Adrenal gland (tissue), 12 donors: Measurements from ENCODE around the gene RAB40A. TPM values are rescaled to one million over a fixed set of nuclear protein-coding genes. Genes with fewer than 3 reads are reported as not detected.
"Not testable (repeated sequence)": the region's sequence is repeated elsewhere in the genome, so short reads cannot be mapped to it uniquely, and the experiment has no call there.

Source experiments
- DNase-seq, 7 donors: peaks; one replicate each; pipeline ENCODE4 v3.0.0-alpha.2; 2019 to 2020
- H3K27ac ChIP-seq, 5 donors: fragments of 200-600 bp; sonication (generic) in 4 of 5; 1 replicate in 3 of 5; 2 replicates in 2 of 5; pipeline versions ENCODE4 v1.5.1 to v1.8.0; 2016 to 2020; ENCODE audit warnings: mild to moderate bottlenecking in 1 of 5
- H3K27me3 ChIP-seq: fragments of 200-600 bp; 2 replicates; pipeline ENCODE4 v1.8.0; 2021
- H3K36me3 ChIP-seq, 2 donors: fragments of 200-600 bp; replicated peaks in 1 of 2; 1 replicate in 1 of 2; 2 replicates in 1 of 2; pipeline versions ENCODE4 v1.5.1 to v1.8.0; 2018 to 2022
- H3K4me1 ChIP-seq, 2 donors: fragments of 200-600 bp; replicated peaks in 1 of 2; 1 replicate in 1 of 2; 2 replicates in 1 of 2; pipeline versions ENCODE4 v1.5.1 to v1.8.0; 2018 to 2021
- H3K4me3 ChIP-seq, 4 donors: fragments of 200-600 bp; sonication (generic) in 3 of 4; one replicate each; pipeline ENCODE4 v1.5.1; 2016 to 2018
- H3K9me3 ChIP-seq, 3 donors: fragments of 200-600 bp; sonication (generic) in 1 of 3; replicated peaks in 1 of 3; 1 replicate in 2 of 3; 2 replicates in 1 of 3; pipeline versions ENCODE4 v1.5.1 to v1.8.0; 2016 to 2021
- CTCF ChIP-seq, 6 experiments: fragments of 450-650 bp in 4 of 6; fragments of 200-600 bp in 2 of 6; sonication (generic) in 1 of 6; IDR thresholded peaks; 1 replicate in 5 of 6; 2 replicates in 1 of 6; pipeline versions ENCODE4 v1.5.1 to v1.8.0; 2016 to 2021; ENCODE audit warnings: antibody characterized with exemption in 6 of 6, mild to moderate bottlenecking in 2 of 6, moderate library complexity in 1 of 6
- POLR2A ChIP-seq, 2 donors: fragments of 450-650 bp; IDR thresholded peaks; one replicate each; pipeline ENCODE4 v1.6.1; 2017; ENCODE audit warnings: antibody characterized with exemption in 2 of 2, mild to moderate bottlenecking in 2 of 2, moderate library complexity in 1 of 2
- WGBS, 4 donors: extraction: QIAGEN DNeasy Blood & Tissue Kit in 2 of 4; methylation state at CpG; one replicate each; pipeline versions ENCODE4 v1.1.5 to v1.1.7; 2013 to 2017; 5-methylcytosine and 5-hydroxymethylcytosine counted together
- intact Hi-C, 2 donors: fragments of 100-400 bp; cut with DNase I; formaldehyde crosslinking; loops; one replicate each; pipeline versions ENCODE4 v1.14.1 to v1.15.0; 2022 to 2023
- polyA plus RNA-seq, 3 donors: library from polyadenylated mRNA; stranded (reverse); fragments of 200-250 nt in 2 of 3; fragments of 350-450 nt in 1 of 3; fragmentation: Illumina TruSeq in 1 of 3; extraction: RNeasy Lipid Tissue Mini Kit (QIAGEN cat#74804) in 1 of 3; gene quantifications; one replicate each; pipeline ENCODE4 v1.2.3, GENCODE V29; 2013 to 2014
- total RNA-seq, 9 donors: library from RNA; depleted of rRNA in 4 of 9; stranded (reverse); fragments of >200 nt in 4 of 9; fragments of 120-200 nt in 1 of 9; fragmentation: NEBNext Ultra II Directional in 1 of 9; extraction: Animal tissue kit (Norgen Biotek cat#: 25700) in 1 of 9; gene quantifications; one replicate each; pipeline versions ENCODE4 v1.1.0 to v1.2.4, GENCODE V29; 2013 to 2023
- donor health status: healthy with polysubstance abuse.
- donor health status: Bipolar disorder and iron deficiency.
- donor health status: DM: yes; HTN: yes; CAD: no.
- donor health status: DM: no; HTN: no; CAD: no.
- donor health status: DM: no; HTN: no; CAD: no.
- donor health status: DM: yes; HTN: yes; CAD: no.

RAB40A gene
- total and polyA plus RNA-seq, 12 donors = 0.65 to 3.4 (median 1.2) TPM

GRCh38 chrX:103489733-103490132, 29.6 kb downstream of the RAB40A start:
- H3K36me3 ChIP-seq, H3K4me3 ChIP-seq, H3K4me1 ChIP-seq, intact Hi-C loops, H3K27me3 ChIP-seq, H3K27ac ChIP-seq, H3K9me3 ChIP-seq: not testable (repeated sequence)
- WGBS, 4 donors = 3 to 47% (median 32%) methylated on average over 2 to 4 of the region's 4 CpGs
- peak; percentile 17 to 49 (median 24) for TF ChIP-seq CTCF (IDR thresholded peaks at IDR 0.05)
- peak in 6 of 7 donors; percentile 16 to 57 (median 29) for DNase-seq

GRCh38 chrX:103488794-103489193, 30.5 kb downstream of the RAB40A start:
- TF ChIP-seq CTCF (IDR thresholded peaks at IDR 0.05) = no peak
- no peak for TF ChIP-seq POLR2A (IDR thresholded peaks at IDR 0.05)
- DNase-seq = no peak
- WGBS, 4 donors = 0 to 19% (median 14%) methylated on average over 1 of the region's 1 CpG; no CpG with 5 or more reads in 1 of the 4 donors

GRCh38 chrX:103488332-103488731, 31.0 kb downstream of the RAB40A start:
- intact Hi-C loops = no loop called here
- peak in 1 of 7 donors; percentile 19 for DNase-seq
- no peak overlapping the region for H3K27ac ChIP-seq
- no peaks in the 10 kb centered on the region for H3K36me3 ChIP-seq
- no peaks in the 10 kb centered on the region for H3K27me3 ChIP-seq
- TF ChIP-seq POLR2A (IDR thresholded peaks at IDR 0.05) = no peak
- peak in 5 of 6 experiments; percentile 10 to 51 (median 28) for TF ChIP-seq CTCF (IDR thresholded peaks at IDR 0.05)
- no peak overlapping the region for H3K4me3 ChIP-seq
- H3K9me3 ChIP-seq = no peaks in the 10 kb centered on the region
- no peaks in the 10 kb centered on the region for H3K4me1 ChIP-seq
- WGBS, 4 donors = 22 to 27% (median 24%) methylated on average over 4 of the region's 4 CpGs

More at GRCh38 chrX:103488794-103489193, 30.5 kb downstream of the RAB40A start:
- intact Hi-C loops = no loop called here
- no peaks in the 10 kb centered on the region for H3K4me1 ChIP-seq
- H3K36me3 ChIP-seq = no peaks in the 10 kb centered on the region
- H3K4me3 ChIP-seq = no peak overlapping the region
- H3K27me3 ChIP-seq = no peaks in the 10 kb centered on the region
- H3K9me3 ChIP-seq = no peaks in the 10 kb centered on the region
- H3K27ac ChIP-seq = no peak overlapping the region

- WGBS, 4 donors = 55 to 76% (median 66%) methylated on average over 4 of the region's 4 CpGs
- TF ChIP-seq CTCF (IDR thresholded peaks at IDR 0.05) (no peak), POLR2A (IDR thresholded peaks at IDR 0.05) (no peak)
- intact Hi-C loops = no loop called here
Measured at GRCh38 chrX:103483720-103484119, 35.6 kb downstream of the RAB40A start.

More at GRCh38 chrX:103483720-103484119, 35.6 kb downstream of the RAB40A start:
- no peak for DNase-seq
- H3K4me1 ChIP-seq = no peaks in the 10 kb centered on the region
- no peaks in the 10 kb centered on the region for H3K36me3 ChIP-seq
- no peaks in the 10 kb centered on the region for H3K27me3 ChIP-seq
- H3K9me3 ChIP-seq = no peaks in the 10 kb centered on the region
- H3K27ac ChIP-seq = no peak overlapping the region
- no peak overlapping the region for H3K4me3 ChIP-seq
